Measurements from ENCODE around the gene ARFGEF2.
"Not testable (repeated sequence)": the region's sequence is repeated elsewhere in the genome, so short reads cannot be mapped to it uniquely, and the experiment has no call there.

ARFGEF2 gene

DNA sequence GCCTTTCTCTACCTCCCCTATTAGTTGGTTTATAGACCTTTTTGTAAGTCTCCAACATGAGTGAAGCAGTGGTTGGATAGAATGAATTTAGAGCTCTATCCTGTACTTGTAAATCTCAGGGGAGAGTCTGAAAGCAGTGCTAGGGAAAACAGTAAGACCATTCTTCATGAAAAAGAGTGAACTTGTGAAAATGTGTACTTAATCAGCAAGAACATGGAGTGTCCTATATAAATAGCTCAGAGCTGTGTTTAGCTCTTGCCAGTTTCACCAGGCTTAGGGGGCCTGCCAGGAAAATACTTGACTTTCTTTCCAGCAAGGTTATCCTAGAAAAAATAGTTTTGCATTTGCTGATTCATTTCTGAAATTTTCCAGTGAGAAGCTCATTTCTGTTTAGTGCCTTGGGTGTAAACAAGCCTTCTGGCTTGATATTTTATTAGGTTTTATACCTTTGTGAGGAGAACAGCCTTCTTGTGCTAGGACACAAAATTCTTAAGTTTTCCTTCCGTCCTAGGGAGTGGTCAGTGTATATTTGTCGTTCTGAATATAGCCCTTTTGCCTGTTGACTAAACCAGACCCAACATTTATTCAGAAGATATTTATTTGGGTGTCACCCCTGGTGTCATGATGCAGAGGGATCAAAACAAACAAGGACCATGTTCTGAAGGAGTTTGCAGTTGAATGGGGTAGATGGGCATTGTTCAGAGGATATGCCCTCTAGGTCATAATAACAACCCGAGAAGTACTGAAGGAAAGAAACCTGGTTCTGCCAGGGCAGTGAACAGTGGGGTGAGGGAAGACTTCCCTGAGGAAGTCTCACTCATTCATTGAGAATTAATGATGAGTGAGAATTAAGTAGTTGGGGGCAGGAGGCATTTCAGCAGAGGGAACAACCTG, 7.6 kb downstream of the ARFGEF2 start:
- DNase-seq (ENCODE audit: low read depth) = peak; percentile 78
- no peak overlapping the region for H3K4me3 ChIP-seq (ENCODE audit: low read length)
- TF ChIP-seq, protein P1, sequence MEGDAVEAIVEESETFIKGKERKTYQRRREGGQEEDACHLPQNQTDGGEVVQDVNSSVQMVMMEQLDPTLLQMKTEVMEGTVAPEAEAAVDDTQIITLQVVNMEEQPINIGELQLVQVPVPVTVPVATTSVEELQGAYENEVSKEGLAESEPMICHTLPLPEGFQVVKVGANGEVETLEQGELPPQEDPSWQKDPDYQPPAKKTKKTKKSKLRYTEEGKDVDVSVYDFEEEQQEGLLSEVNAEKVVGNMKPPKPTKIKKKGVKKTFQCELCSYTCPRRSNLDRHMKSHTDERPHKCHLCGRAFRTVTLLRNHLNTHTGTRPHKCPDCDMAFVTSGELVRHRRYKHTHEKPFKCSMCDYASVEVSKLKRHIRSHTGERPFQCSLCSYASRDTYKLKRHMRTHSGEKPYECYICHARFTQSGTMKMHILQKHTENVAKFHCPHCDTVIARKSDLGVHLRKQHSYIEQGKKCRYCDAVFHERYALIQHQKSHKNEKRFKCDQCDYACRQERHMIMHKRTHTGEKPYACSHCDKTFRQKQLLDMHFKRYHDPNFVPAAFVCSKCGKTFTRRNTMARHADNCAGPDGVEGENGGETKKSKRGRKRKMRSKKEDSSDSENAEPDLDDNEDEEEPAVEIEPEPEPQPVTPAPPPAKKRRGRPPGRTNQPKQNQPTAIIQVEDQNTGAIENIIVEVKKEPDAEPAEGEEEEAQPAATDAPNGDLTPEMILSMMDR (conservative IDR thresholded peaks at IDR 0.05; ENCODE audit: low read length) = no peak

DNA sequence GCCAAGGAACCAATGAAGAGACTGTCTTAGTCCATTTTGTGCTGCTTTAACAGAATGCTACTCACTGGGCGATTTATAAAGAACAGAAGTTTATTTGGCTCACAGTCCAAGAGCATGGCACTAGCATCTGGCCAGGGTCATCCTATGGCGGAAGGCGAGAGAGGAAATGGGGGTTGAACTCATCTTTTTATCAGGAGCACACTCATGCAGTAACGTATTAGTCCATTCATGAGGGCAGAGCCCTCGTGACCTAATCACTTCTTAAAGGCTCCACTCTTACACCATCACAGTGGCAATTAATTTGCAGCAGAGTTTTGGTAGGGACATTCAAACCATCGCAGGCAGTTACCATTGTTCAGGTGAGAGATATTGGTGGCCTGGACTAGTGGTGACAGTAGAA, 8.5 kb downstream of the ARFGEF2 start:
- no peak overlapping the region for H3K4me3 ChIP-seq (ENCODE audit: low read length)
- TF ChIP-seq, protein P1 (conservative IDR thresholded peaks at IDR 0.05; ENCODE audit: low read length) = no peak

DNA sequence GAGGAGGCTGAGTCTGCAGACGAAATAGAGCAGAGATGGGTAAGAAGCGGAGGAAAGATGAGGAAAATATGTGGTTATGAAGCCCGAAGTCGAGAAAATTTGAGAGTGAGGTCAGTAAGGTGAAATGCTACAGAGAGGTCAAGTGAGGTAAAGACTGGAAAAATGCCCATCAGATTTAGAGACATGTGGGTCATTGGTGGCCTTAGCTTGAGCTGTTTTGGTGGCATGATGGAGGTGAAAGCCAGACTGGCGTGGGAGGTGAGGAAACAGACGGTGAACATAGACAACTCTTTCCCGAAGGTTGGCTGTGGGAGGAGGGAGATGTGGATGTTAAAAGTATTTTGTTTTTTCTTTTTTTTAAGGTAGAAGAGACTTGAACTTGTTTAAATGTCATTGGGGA, 9.4 kb downstream of the ARFGEF2 start:
- H3K4me3 ChIP-seq (ENCODE audit: low read length) = no peak overlapping the region
- TF ChIP-seq, protein P1 (conservative IDR thresholded peaks at IDR 0.05; ENCODE audit: low read length) = no peak
- DNase-seq (ENCODE audit: low read depth) = no peak

More for the DNA sequence above, 8.5 kb downstream of the ARFGEF2 start:
- no peak for DNase-seq (ENCODE audit: low read depth)

DNA sequence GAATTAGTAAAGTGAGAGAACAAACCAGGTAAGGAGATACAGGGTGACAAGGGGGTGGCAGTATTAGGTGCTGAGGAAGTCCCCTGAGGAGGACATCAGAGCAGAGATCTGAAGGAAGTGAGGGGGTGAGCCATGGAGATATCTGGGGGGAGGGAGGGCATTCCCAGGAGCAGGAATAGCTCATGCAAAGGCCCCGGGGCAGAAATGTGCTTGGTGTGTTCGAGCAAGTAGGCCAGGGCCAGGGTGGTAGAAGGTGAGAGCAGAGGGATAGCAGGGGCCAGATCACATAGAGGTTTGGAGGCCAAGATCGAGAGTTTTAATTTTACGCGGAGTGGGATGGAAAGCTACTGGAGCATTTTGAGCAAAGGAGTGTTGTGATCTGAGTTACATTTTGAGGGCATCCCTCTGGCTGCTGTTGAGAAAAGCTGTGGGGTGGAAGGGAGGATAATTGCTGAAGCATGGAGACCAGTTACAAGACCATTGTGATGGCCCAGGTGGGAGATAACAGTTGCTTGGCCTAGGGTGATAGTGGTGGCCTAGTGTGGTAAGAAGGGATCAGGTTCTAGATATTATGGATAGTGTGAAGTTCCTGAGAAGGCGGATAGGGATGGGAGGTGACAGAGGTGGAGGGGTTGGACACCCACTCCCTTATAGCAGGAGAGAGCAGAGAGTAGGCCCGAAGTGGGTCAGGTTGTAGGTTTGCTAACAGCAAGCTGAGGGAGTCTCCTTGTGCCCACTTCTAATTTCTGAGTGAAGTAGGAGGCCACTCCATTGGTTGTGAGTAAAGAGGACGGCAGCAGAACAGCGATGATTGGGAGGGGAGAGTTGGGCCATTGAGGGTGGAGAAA, 10.2 kb downstream of the ARFGEF2 start:
- TF ChIP-seq, protein P1 (conservative IDR thresholded peaks at IDR 0.05; ENCODE audit: low read length) = no peak
- H3K4me3 ChIP-seq (ENCODE audit: low read length) = no peak overlapping the region
- no peak for DNase-seq (ENCODE audit: low read depth)

DNA sequence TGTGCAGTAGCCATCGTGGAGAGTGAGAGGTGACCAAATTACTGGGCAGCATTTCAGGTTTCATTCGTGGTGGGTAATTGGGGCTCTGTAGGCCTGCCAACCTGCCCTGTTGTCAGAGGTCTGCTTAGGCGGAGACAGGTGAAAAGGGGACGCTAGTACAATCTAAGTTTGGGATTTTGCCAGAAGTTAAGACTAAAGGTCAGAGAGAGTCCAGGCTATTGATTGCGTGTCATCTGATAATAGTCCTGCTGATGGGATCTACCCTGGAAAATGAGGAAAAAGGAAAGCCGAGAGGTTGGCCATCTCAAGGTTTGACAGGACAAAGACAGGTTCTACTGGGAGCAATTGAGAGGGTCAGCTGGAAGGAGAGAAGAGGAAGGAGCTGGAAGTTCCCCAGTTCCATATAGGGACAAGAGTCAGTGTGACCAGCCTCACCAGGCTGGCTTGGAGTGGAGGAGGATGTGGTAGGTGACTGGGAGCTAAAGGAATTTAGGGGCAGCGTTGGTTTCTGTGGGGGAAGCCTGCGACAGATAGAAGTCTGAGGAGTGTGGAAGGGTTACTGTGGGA, 10.9 kb downstream of the ARFGEF2 start:
- no peak overlapping the region for H3K4me3 ChIP-seq (ENCODE audit: low read length)
- TF ChIP-seq, protein P1 (conservative IDR thresholded peaks at IDR 0.05; ENCODE audit: low read length) = no peak
- peak; percentile 45 for DNase-seq (ENCODE audit: low read depth)

DNA sequence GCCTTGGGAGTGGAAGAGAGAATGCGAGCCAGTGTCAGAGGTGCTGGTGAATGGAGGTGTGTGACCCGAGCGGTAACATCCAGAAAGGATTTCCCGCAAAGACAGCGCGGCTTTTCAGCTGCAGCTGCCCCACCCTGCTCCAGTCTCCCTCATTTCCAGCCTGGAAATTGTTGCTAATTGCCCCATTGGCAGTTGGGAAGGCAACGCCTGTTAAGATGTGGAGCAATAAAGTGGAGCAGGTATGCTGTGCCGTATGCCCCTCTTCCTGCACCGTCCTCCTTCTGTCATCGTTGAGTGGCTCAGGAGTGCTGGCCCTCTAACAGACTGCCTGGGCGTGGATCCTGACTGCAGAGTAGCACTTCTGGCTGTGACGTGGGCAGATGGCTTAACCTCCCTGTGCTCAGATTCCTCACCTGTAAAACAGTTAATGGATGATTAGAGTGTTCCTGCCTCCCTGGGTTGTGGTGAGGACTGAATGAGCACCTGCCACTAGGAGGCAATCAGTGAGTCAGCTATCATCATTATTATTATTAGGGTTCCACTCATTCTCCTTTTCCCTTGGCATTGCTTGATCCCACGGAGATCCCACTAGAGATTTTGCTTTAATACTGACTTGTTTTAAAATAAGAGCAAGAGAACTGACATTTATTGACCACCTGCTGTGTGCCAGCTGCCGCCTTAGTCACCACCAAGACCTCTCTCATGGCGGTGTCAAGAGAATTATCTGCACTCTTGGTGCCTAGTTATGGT, 11.7 kb downstream of the ARFGEF2 start:
- H3K4me3 ChIP-seq (ENCODE audit: low read length) = no peak overlapping the region
- DNase-seq (ENCODE audit: low read depth) = no peak
- TF ChIP-seq, protein P1 (conservative IDR thresholded peaks at IDR 0.05; ENCODE audit: low read length) = no peak

DNA sequence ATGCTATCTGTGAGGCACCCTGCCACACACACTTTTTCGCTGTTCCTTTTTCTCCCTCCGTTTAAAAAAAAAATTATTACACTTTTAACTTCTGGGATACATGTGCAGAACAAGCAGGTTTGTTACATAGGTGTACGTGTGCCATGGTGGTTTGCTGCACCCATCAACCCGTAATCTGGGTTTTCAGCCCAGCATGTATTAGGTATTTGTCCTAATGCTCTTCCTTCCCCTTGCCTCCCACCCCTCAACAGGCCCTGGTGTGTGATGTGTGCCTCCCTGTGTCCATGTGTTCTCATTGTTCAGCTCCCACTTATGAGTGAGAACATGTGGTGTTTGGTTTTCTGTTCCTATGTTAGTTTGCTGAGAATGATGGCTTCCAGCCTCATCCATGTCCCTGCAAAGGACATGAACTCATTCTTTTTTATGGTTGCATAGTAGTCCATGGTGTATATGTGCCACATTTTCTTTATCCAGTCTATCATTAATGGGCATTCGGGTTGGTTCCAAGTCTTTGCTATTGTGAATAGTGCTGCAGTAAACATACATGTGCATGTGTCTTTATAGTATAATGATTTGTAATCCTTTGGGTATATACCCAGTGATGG, 12.9 kb downstream of the ARFGEF2 start:
- not testable (repeated sequence) for DNase-seq (ENCODE audit: low read depth); H3K4me3 ChIP-seq (ENCODE audit: low read length)

DNA sequence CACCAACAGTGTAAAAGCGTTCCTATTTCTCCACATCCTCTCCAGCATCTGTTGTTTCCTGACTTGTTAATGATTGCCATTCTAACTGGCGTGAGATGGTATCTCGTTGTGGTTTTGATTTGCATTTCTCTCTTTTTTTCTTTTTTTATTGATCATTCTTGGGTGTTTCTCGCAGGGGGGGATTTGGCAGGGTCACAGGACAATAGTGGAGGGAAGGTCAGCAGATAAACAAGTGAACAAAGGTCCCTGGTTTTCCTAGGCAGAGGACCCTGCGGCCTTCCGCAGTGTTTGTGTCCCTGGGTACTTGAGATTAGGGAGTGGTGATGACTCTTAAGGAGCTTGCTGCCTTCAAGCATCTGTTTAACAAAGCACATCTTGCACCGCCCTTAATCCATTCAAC, 13.5 kb downstream of the ARFGEF2 start:
- H3K4me3 ChIP-seq (ENCODE audit: low read length); DNase-seq (ENCODE audit: low read depth): not testable (repeated sequence)

DNA sequence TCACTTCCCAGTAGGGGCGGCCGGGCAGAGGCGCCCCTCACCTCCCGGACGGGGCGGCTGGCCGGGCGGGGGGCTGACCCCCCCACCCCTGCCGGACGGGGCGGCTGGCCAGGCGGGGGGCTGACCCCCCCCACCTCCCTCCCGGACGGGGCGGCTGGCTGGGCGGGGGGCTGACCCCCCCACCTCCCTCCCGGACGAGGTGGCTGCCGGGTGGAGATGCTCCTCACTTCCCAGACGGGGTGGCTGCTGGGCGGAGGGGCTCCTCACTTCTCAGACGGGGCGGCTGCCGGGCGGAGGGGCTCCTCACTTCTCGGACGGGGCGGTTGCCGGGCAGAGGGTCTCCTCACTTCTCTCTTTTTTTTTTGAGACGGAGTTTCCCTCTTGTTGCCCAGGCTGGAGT, 14.7 kb downstream of the ARFGEF2 start:
- not testable (repeated sequence) for H3K4me3 ChIP-seq (ENCODE audit: low read length); DNase-seq (ENCODE audit: low read depth)
